HG03045 (cell line): ENCODE measurements around the gene CENPK.
"Not testable (repeated sequence)": the region's sequence is repeated elsewhere in the genome, so short reads cannot be mapped to it uniquely, and the experiment has no call there.

ENCODE experiments used
- ATAC-seq: cut with Tn5 transposase; IDR thresholded peaks from one replicate; pipeline ENCODE4 v1.9.1; 2021; ENCODE audit warnings: mild to moderate bottlenecking, moderate library complexity; ENCODE audit not compliant: unreplicated experiment

Gene CENPK, protein sequence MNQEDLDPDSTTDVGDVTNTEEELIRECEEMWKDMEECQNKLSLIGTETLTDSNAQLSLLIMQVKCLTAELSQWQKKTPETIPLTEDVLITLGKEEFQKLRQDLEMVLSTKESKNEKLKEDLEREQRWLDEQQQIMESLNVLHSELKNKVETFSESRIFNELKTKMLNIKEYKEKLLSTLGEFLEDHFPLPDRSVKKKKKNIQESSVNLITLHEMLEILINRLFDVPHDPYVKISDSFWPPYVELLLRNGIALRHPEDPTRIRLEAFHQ

DNA sequence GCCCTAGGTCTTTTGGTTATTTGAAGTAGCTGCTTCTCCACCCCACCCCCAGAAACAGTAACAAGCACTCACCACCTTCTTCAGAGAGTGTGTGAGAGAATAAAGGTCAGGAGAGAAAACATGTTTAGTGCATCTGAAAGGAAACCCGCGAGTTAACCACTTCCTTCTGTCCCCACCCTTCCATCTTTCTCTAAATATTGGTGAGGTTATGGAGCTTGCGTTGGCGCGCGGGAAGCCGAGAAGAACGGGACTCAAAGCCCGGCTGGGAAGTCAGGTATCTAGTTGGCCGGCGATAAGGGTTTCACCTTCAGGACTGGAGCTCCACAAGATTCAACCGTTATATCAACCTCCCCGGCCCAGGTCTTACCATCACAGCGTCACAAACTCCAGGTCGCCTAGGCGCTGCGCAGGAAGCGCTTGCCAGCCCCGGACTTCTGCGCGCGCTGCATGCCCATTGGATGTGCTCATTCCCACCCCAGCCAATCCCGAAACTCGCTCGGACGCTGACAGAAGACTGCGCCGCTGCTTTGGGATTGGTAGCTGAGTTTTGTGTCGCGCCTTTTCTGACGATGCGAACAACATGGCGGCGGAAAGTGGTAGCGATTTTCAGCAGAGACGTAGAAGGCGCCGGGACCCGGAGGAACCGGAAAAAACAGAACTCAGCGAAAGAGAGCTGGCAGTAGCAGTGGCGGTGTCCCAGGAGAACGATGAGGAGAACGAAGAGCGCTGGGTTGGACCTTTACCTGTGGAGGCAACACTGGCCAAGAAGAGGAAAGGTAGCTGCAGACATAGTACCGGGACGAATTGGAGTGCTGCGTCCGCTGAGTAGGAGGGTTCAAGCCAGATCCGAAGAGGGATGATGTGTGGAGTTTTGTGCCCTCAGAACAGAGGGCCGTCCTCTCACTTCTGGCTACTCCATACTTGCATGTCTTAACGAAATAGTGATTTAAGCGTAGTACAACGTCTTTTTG is at the start of gene CENPK, which contains the start of gene PPWD1:
Gene CENPK (minus strand): TSS at position 438 of the 971 bp plus-strand sequence. CDS start 8,261 bp downstream, outside the sequence.
Gene PPWD1 (plus strand): TSS at position 566 of the 971 bp plus-strand sequence. CDS start 15 bp downstream, at position 581.
- peak; percentile 100 for ATAC-seq

DNA sequence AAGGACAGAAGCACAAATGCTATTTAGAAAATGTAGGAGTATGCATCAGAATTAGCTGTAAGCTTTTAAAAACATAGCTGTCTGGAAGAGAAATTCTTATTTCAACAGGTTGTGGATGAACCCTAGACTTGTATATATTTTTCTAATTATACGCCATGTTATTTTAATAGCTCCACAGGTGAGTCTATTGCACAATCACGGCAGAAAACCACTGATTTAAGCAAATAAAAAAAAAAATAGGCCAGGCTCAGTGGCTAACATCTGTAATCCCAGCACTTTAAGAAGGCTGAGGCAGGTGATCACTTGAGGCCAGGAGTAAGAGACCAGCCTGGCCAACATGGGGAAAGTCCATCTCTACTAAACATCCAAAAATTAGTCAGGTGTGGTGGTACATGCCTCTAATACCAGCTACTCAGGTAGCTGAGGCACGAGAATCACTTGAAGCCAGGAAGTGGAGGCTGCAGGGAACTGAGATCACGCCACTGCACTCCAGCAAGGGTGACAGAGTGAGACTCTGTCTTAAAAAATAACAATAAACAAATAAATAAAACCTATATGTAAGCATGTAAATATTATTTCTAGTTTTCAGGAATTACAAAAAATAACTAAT is 49.4 kb upstream of the CENPK start:
- no peak for ATAC-seq

DNA sequence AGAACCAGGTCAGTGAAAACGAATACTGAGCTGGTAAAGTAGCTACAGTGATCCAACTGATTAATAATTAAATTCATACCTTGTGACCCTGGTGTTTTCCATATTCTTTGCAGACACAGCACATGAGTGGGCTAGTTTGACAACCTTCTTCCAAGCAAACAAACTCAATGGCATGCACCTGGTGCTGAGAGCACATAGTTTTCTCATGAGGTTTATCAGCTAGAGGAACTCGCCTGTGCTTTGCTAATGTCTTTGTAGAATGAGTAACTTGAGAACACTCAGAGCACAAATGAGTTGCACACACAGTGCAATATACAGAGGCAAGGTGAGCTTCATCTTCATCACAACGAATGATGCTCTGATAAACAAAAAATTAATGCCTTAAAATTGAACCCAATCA is 48.6 kb upstream of the CENPK start:
- ATAC-seq: no peak

DNA sequence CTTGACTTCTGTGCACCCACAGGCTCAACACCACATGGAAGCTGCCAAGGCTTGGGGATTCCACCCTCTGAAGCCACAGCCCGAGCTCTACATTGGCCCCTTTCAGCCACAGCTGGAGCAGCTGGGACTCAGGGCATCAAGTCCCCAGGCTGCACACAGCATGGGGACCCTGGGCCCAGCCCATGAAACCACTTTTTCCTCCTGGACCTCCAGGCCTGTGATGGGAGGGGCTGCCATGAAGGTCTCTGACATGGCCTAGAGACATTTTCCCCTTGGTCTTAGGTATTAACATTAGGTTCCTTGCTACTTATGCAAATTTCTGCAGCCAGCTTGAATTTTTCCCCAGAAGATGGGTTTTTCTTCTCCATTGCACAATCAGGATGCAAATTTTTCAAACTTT is 38.8 kb upstream of the CENPK start:
- ATAC-seq: not testable (repeated sequence)

DNA sequence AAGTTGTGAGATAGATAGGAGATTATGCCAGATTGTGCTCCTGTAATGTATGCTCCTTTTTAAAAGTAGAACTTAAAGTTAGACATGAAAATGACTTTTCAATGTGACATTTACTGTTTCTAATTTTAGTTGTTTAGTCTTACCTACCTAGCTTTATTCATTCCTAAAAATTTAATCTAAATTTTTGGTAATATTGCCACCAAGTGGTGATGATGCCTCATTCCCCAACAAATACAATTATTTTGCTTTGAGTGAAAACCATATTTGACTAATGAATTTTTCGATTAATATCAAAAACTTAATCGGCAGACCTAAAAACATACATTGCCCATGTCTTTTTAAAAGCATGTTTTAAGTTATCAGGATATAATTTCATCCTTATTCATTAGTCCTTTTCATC is 25.7 kb upstream of the CENPK start:
- ATAC-seq: no peak

DNA sequence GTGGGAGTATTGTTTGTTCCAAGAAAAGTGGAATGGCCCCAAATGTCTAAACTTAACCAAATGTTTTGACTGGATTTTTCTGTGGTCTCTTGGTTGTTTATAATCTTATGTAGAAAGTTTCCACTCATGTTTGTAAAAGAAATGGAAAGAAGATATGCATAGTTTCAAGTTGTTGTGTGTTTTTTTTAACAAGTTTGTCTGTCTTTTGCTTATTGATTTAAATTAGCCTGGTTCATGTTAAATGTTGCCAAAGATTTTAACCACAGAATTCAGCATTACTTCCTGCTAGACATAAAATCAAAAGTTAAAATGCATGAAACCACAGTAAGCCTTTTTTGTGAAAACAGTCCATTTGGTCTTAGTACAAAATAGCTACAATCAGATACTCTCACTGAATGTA is 14.2 kb upstream of the CENPK start:
- no peak for ATAC-seq

DNA sequence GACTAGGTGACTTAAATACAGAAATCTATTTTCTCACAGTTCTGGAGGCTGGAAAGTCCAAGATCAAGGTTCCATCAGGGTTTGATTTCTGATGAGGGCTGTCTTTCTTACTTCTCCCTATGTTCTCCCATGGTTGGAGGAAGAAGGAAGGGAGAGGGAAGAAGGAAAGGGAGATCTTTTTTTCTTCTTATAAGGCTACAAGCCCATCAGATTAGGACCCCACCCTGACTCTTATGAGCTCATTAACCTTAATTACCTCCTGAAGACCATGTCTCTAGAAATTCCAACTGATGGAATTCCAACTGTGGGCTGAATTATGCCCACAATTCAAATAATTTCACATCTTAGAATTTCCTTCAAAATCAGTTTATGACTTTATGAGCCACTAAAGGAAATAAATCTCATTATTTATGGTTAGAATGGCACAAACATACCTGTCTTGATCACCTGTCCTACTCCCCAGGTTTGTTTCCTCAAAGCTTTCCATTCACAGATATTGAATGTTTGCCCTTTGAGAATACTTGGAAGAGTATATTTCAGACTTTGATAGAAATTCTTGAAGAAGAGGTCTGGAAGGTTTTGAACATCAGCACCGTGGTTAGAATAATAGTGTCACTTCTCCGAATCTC is 7.7 kb upstream of the CENPK start:
- ATAC-seq: no peak

DNA sequence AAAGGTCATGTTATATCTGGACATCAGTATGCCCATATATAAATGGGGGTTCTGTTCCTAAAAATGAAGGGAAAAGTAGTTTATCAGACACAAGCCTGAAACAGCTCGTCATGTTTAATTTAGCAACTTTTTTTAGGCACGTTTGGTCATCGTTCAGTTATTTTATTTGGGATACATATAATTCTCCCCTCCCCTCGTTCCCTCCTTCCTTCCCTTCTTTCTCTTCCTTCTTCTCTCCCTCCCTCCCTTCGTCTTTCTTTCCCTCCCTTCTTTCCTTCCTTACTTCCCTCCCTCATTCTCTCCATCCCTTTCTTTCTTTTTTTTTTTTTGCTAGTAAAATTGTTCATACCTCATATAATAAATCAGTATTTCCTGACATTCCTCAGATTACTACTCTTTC is 3.5 kb upstream of the CENPK start:
- ATAC-seq: no peak

DNA sequence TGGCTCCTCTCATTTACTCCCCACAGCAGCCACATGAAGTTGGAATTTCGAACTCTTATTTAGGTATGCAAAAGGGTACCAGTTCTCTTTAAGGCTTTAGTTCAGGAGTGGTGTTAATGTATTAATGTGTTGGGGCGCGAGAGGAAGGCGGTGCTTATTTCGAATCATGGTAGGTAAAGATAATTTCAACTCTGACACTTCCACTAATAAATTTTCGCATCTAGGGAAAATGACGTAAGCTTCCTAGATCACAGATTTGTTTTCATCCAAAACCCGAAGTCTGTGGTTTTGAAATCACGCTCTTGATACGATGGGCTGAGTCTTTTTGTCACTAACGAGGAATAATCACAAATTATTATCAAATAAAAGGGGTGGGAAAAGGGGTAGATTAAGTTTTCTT is 809 bp upstream of the CENPK start:
- ATAC-seq: no peak

DNA sequence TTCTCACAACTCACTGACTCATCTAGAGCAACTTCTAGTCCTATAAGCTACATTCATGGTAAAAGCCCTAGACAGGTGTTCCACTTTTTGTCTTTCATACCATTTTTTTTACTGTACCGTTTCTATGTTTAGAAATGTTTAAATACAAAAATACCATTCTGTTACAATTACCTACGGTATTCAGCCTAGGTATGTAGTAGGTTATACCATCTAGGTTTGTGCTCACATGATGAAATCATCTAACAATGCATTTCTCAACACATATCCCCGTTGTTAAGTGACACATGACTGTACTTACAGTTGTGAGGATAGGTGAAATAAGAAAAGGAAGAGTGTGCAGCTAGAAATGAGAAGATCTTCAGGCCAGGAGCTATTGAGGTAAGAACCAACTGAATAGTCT is 6.2 kb downstream of the CENPK start:
- no peak for ATAC-seq

DNA sequence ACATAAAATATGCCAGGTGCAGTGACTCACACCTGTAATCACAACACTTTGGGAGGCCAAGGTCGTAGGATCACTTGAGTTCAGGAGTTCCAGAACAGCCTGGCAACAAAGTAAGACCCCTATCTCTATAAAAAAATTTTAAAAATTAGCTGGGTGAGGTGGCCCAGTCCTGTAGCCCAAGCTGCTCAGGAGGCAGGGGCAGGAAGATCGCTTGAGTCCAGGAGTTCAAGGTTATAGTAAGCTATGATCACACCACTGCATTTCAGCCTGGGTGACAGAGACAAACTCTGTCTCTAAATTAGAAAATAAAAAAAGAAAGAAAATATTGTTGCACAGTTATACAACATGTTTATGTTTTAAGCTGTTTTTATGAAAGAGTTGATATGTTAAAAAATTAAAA is 6.8 kb downstream of the CENPK start:
- no peak for ATAC-seq

DNA sequence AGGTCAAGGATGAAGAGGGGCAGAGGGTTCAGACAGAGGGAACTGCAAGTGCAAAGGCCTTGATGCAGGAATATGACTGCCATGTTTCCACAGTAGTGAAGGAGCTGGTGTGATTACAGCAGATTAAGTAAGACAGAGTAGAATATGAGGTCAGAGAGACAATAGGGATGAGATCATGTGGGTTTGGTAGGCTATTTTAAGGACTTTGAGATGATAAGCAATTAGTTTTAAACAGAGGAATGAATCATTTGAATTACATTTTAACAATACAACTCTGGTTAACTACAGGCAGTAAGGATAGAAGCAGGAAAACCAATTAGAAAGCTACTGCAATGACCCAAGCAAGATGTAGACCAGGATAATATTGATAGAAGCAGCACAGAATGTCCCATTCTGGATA is 7.7 kb downstream of the CENPK start:
- ATAC-seq: no peak

DNA sequence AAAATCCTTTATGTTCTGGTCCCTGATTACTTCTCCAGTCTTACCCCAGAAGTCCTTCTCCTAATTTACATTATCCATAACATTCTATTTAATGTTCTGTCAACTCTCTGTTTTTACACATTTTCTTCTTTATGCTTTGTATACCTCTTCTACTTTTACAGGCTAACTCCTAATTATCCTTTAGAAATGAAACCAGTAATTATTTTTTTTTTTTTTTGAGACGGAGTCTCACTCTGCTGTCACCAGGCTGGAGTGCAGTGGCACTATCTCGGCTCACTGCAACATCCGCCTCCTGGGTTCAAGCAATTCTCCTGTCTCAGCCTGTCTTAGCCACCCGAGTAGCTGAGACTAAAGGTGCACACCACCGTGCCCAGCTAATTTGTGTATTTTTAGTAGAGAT is 9.0 kb downstream of the CENPK start:
- ATAC-seq: no peak

DNA sequence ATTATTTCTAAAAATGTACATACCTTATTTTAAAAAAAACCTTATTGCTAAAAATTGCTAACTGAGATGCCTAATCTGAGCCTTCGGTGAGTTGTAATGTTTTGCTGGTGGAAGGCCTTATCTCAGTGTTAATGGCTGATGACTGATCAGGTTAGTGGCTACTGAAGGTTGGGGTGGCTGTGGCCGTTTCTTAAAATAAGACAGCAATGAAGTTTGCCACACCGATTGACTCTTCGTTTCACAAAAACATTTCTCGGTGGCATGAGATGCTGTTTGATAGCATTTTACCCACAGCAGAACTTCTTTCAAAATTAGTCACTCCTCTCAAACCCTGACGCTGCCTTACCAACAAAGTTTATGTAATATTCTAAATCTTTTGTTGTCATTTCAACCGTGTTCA is 14.7 kb downstream of the CENPK start:
- no peak for ATAC-seq

DNA sequence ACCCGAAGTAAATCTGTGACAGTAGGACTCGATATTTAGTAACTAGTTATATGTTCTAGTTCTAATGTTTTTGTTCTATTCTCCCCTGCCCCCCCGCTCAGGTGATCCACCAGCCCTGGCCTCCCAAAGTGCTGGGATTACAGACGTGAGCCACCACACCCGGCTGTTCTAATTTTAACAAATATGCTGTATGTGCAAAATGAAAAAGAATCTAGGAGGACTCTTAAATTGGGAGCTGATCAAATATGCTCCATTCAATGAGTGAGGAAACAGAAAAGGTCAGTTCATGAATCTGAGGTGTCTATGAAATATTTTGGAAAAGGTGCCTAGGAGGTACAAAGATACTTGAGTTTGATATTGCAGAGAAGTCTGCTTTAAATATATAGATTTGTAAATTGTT is 16.8 kb downstream of the CENPK start:
- ATAC-seq: no peak

DNA sequence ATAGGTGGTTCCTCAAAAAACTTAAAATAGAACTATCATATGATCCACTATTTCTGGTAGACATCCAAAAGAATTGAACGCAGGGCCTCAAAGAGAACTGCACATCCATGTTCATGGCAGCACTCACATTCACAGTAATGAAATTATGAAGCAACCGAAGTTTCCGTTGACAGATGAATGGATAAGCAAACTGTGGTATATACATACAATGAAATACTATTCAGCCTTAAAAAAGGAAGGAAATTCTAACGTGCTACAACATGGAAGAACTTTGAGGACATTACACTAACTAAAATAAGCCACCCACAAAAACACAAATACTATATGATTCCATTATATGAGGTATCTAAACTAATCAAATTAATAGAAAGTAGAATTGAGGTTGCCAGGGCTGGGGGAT is 18.5 kb downstream of the CENPK start:
- no peak for ATAC-seq

DNA sequence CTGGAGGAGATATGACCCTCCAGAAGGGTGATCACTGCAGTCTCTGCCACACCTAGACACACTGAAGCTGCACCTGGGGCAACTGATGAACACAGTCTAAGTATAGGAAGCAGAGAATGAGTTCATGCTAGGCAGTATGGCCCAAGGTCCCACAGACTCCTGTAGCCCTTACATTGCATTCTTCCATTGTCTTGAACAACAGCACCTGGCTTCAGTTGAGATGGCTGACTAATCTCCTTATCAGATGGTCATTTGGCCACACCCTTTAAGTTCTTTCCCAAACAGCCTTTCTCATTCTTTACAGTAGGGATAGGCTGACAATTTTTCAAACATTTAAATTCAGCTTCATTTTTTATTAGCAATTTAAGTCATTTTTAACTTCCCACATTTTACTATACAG is 23.1 kb downstream of the CENPK start:
- ATAC-seq: no peak

DNA sequence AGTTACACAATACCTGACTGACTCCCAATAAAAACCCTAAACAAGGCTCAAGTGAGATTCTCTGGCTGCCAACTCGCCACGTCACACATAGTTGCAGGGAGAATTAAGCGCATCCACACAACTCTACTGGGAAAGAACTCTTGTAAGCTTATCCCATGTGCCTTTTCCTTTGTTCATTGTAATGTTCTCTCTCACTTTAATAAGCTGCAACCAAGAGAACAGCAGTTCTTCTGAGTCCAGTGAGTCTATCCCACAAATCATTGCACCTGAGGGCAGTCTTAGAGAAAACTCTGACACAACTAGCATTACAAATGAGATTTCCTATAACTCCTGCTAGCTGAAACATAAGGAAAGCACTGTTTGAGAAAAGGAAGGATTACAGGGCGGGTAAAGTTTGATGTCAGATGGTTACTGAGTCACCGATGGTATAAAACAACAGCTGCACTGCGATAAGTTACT is 27.4 kb downstream of the CENPK start:
- no peak for ATAC-seq

DNA sequence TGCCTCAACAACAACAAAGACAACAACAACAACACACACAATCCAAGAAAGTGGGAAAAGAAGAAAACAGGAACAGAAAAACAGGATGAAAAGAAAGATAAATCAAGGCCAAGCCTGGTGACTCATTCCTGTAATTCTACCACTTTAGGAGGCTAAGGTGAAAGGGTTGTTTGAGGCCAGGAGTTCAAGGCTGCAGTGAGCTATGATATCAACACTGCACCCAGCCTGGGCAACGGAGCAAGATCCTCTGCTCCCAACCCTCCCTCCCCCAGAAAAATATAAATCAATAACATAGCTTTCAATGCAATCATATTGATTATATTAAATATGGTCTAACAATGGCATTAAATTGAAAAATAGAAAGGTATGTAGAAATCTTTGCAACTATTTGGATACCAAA is 32.1 kb downstream of the CENPK start:
- ATAC-seq: no peak

DNA sequence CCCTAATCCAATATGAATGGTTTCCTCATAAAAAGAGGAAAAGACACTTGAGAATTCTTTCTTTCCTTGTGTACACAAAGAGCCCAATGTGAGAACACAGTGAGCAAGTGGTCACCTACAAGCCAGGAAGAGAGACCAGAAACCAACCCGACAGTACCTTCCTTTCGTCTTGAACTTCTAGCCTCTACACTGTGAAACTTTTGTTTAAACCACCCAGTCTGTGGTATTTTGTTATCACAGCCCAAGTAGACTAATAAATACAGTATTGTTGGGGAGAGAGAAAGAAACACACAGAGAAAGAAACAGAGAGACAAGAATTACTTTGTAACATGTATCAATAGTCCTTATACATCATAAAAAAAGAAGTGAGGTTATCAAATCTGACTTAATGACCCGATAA is 37.2 kb downstream of the CENPK start:
- no peak for ATAC-seq
